Measurements from ENCODE around the gene MUC20.

DNA sequence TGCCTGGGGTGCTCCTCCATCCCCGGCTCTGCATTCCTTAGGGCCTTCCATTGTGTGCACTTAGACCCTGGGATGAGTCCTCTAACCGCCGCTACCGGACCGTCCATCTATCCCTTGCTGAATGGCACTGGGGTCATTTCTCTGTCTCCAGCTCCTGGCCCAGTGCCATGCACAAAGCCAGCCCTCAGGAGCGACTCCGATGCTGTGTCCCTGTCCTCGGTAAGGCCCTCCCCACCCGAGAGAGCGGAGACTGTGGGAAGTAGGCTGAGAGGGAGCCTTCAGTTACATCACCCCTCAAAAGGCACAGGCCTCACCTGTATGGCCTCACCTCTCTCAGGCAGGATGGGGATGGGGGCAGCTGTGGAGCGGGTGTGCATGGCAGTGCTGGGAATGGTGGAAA, 57.2 kb downstream of the MUC20 start:
- TF ChIP-seq, protein P1, sequence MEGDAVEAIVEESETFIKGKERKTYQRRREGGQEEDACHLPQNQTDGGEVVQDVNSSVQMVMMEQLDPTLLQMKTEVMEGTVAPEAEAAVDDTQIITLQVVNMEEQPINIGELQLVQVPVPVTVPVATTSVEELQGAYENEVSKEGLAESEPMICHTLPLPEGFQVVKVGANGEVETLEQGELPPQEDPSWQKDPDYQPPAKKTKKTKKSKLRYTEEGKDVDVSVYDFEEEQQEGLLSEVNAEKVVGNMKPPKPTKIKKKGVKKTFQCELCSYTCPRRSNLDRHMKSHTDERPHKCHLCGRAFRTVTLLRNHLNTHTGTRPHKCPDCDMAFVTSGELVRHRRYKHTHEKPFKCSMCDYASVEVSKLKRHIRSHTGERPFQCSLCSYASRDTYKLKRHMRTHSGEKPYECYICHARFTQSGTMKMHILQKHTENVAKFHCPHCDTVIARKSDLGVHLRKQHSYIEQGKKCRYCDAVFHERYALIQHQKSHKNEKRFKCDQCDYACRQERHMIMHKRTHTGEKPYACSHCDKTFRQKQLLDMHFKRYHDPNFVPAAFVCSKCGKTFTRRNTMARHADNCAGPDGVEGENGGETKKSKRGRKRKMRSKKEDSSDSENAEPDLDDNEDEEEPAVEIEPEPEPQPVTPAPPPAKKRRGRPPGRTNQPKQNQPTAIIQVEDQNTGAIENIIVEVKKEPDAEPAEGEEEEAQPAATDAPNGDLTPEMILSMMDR (IDR thresholded peaks at IDR 0.05; ENCODE audit: low read depth, low read length), result no peak
- no peak for TF ChIP-seq POLR2A (IDR thresholded peaks at IDR 0.05; ENCODE audit: extremely low read depth, insufficient read length)
- TF ChIP-seq, protein P2, sequence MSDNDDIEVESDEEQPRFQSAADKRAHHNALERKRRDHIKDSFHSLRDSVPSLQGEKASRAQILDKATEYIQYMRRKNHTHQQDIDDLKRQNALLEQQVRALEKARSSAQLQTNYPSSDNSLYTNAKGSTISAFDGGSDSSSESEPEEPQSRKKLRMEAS (IDR thresholded peaks at IDR 0.05; ENCODE audit: low read depth, low read length), result no peak

All from NB4 (cell line).